ENCODE measurements around the gene SHLD3. TPM values are rescaled to one million over a fixed set of nuclear protein-coding genes. Genes with fewer than 3 reads are reported as not detected.

Gene SHLD3
- total and polyA plus RNA-seq, 9 of the 15 experiments (the other 6 are each of a cell fraction or from before 2014, with no cell fraction given) = 3.0 to 14.5 (median 8.6) TPM

GRCh38 chr5:65624025-65624570 lies 729 bp upstream of the SHLD3 start, which contains the start of gene TRIM23 (continued):
- no peak for TF ChIP-seq ZBTB26 (CRISPR knock-in tag; IDR thresholded peaks at IDR 0.05)
- peak; percentile 42 for TF ChIP-seq TAF9B (IDR thresholded peaks at IDR 0.05; ENCODE audit: partially characterized antibody)
- TF ChIP-seq, protein P1, sequence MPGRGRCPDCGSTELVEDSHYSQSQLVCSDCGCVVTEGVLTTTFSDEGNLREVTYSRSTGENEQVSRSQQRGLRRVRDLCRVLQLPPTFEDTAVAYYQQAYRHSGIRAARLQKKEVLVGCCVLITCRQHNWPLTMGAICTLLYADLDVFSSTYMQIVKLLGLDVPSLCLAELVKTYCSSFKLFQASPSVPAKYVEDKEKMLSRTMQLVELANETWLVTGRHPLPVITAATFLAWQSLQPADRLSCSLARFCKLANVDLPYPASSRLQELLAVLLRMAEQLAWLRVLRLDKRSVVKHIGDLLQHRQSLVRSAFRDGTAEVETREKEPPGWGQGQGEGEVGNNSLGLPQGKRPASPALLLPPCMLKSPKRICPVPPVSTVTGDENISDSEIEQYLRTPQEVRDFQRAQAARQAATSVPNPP (IDR thresholded peaks at IDR 0.05; ENCODE audit: borderline replicate concordance, insufficient read depth, insufficient read length) = no peak
- no peak for TF ChIP-seq ESRRA (IDR thresholded peaks at IDR 0.05; ENCODE audit: borderline replicate concordance, low read depth)
- no peak for TF ChIP-seq SRSF9 (IDR thresholded peaks at IDR 0.05; ENCODE audit: borderline replicate concordance, low read depth, low read length)
- TF ChIP-seq MNT (conservative IDR thresholded peaks at IDR 0.05) = peak; percentile 60 to 67
- peak; percentile 18 for TF ChIP-seq SMAD1 (IDR thresholded peaks at IDR 0.05; ENCODE audit: low read depth, low read length, partially characterized antibody)
- TF ChIP-seq BCOR (IDR thresholded peaks at IDR 0.05) = no peak
- TF ChIP-seq ZZZ3 (IDR thresholded peaks at IDR 0.05) = no peak
- TF ChIP-seq, protein P2, sequence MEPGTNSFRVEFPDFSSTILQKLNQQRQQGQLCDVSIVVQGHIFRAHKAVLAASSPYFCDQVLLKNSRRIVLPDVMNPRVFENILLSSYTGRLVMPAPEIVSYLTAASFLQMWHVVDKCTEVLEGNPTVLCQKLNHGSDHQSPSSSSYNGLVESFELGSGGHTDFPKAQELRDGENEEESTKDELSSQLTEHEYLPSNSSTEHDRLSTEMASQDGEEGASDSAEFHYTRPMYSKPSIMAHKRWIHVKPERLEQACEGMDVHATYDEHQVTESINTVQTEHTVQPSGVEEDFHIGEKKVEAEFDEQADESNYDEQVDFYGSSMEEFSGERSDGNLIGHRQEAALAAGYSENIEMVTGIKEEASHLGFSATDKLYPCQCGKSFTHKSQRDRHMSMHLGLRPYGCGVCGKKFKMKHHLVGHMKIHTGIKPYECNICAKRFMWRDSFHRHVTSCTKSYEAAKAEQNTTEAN (CRISPR knock-in tag; IDR thresholded peaks at IDR 0.05) = no peak
- TF ChIP-seq MTF1 (CRISPR knock-in tag; IDR thresholded peaks at IDR 0.05; ENCODE audit: borderline replicate concordance) = no peak
- no peak for TF ChIP-seq CLOCK (CRISPR knock-in tag; IDR thresholded peaks at IDR 0.05; ENCODE audit: borderline replicate concordance)
- no peak for TF ChIP-seq ZNF354B (CRISPR knock-in tag; IDR thresholded peaks at IDR 0.05)
- TF ChIP-seq, protein P3, sequence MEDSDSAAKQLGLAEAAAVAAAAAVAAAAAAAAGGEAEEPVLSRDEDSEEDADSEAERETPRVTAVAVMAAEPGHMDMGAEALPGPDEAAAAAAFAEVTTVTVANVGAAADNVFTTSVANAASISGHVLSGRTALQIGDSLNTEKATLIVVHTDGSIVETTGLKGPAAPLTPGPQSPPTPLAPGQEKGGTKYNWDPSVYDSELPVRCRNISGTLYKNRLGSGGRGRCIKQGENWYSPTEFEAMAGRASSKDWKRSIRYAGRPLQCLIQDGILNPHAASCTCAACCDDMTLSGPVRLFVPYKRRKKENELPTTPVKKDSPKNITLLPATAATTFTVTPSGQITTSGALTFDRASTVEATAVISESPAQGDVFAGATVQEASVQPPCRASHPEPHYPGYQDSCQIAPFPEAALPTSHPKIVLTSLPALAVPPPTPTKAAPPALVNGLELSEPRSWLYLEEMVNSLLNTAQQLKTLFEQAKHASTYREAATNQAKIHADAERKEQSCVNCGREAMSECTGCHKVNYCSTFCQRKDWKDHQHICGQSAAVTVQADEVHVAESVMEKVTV (CRISPR knock-in tag; IDR thresholded peaks at IDR 0.05) = no peak
- no peak for TF ChIP-seq ZNF561 (CRISPR knock-in tag; conservative IDR thresholded peaks at IDR 0.05)
- TF ChIP-seq FOXM1 (IDR thresholded peaks at IDR 0.05; ENCODE audit: low read depth) = no peak
- TF ChIP-seq FOXM1 (CRISPR knock-in tag; IDR thresholded peaks at IDR 0.05; ENCODE audit: low read depth) = no peak
- TF ChIP-seq ZNF41 (CRISPR knock-in tag; conservative IDR thresholded peaks at IDR 0.05) = no peak
- no peak for TF ChIP-seq PYGO2 (tag; IDR thresholded peaks at IDR 0.05)

All from K562 (cell line).